ENCODE measurements around the gene IL10RA.
"Not testable (repeated sequence)": the region's sequence is repeated elsewhere in the genome, so short reads cannot be mapped to it uniquely, and the experiment has no call there.

Gene IL10RA

GRCh38 chr11:117985953-117986887 is at the start of gene IL10RA:
Gene IL10RA, plus strand, starts transcription at chr11:117986394. Its CDS starts 74 bp downstream, at chr11:117986468.
- peak; percentile 87 for DNase-seq

DNA sequence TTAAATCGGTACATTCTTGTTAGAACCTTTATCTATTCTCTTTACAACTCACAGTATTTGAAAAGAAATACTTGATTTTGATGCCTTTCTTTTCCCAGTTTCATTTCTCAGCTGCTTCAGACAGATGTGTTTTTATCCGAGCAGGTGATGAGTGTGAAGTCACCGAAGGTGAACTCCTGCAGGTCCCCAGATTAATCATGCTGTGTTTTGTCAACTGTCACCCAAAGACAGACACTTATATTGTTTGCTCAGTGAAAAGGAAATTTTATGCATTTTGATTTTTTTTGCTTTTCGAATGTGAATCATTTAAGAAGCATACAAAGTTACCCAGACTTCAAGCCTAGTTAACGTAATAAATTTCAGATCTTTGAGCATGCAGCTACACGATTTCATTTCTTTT is 49.2 kb upstream of the IL10RA start:
- no peak for DNase-seq

DNA sequence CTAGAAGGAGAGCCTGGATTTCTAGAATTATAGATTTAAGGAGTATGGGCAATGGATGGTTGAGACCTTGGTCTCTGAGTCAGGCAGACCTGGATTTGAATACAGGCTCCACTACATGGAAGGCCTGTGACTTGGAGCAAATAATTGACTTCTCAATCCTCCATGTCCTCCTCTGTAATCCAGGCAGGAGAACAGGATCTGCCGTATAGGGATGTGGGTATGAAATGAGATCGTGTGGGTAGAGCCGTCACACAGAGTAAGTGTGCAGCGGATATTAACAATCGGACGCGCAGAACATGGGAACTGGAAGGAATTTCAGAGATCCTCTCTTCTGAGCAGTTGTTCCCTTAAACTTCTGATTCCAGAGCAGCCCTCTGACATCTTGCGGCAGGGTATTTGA is 45.5 kb upstream of the IL10RA start:
- no peak for DNase-seq

GRCh38 chr11:117941163-117941707 is 45.0 kb upstream of the IL10RA start:
- no peak for DNase-seq

DNA sequence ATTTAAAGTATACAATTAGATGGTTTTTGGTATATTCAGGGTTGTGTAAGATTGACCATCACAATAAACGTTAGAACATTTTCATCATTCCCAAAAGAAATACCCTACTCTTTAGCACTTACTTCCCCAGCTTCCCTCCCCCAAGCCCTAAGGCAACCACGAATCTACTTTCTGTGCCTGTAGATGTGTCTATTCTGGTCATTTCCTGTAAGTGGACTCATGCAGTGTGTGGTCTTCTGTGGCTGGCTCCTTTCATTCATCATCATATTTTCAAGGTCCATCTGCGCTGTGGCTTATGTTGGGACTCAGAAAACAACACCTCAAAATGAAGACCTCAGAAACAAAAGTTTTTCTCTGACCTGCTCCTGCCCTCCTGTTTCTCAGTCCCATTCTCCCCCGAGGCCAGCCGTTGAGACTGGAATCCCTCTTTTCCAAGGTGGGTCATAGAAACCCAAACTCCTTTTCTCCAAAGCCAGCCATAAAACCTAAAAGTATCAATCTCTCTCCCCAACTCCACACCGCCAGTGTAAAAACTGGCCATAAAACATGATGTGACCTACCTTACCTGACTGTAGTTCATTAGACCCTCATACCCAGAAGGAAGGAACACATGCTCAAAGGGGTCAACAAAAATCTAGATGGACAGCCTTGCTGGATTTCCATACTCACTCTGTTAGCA is 44.1 kb upstream of the IL10RA start:
- DNase-seq = no peak

DNA sequence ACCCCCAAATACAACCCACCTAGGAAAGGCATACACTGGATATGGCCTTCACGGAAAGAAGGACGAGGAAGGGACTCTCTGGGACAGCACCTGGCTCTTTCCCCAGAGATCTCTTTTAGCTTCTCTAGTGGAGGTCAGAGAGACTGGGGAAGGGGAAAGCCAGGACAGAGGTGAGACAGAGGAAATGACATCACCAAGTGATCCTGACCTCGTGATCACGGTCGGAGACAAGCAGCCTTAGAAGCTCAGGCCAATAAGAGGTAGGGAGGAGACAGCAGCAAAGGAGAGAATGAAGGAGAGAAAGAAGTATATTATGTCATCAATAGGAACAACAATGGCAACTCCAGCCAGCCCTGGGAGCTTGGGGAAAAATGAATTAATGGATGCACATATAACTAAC is 41.6 kb upstream of the IL10RA start:
- DNase-seq = no peak

DNA sequence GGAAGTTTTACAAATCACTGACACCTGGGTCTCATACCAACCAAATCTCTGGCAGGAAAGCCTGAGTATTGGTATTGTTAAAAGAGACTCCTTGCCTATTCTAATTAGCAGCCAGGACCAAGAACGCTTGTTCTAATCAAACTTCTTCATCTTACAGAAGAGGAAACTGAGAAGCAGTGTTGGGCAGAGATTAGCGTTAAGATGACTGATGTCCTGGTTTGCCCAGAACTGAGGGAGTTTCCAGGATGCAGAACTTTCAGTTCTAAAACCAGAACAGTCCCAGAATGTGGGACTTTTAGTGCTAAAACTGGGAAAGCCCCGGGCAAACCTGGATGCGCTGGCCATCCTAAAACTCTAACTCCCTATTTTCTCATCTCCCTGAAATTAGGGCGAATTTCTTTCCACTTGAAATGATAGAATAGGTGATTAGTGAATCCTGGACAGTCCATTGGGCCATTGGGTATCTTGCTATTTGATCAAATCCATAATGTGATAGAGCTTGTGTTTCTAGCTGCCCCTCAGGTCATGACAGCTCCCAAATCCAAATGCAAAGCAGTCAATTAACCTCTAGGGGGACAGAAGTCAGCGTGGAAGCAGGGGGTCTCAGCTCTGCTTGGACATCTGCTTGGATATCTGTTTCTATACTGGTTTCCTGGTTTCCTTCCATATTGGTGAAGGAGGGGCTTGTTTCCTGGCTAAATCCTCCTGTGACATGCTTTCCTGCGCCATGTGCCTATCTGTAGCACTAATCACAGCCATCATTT is 41.0 kb upstream of the IL10RA start:
- no peak for DNase-seq

GRCh38 chr11:117946156-117946841 is 39.9 kb upstream of the IL10RA start:
- no peak for DNase-seq

DNA sequence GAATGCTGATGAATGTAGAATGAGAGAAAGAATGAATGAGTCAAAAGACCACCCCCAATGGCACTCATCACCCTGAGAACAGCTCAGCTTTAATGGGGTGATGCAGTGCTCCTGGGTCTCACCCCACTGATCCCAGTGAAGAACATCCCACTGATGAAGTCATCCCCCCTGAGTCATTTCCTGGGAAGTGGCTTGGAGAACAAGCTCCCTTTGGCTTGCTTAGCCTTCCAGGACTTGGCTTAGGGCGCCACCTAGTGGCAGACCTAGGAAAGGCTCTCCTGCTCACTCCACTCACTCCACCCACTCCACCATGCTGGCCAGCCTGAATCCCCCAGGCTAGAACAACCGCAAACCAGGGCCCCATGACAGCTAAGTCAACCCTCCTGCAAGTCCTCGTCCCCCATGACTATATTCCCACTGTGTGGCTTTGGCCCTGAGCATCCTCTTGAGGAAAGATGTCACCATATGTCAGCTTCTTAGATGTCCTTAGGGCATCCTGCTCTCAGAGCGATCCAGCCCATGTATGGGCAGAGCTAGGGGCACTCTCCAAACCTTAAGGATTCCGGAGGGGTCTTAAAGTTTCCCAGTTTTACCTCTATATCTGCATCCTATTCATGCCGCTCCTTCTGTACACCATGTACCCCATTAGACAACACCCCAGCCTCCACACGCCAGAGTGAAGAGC is 39.2 kb upstream of the IL10RA start:
- DNase-seq = peak; percentile 81

GRCh38 chr11:117947751-117948150 is 38.4 kb upstream of the IL10RA start:
- not testable (repeated sequence) for DNase-seq

GRCh38 chr11:117948466-117948865 is 37.7 kb upstream of the IL10RA start:
- not testable (repeated sequence) for DNase-seq

DNA sequence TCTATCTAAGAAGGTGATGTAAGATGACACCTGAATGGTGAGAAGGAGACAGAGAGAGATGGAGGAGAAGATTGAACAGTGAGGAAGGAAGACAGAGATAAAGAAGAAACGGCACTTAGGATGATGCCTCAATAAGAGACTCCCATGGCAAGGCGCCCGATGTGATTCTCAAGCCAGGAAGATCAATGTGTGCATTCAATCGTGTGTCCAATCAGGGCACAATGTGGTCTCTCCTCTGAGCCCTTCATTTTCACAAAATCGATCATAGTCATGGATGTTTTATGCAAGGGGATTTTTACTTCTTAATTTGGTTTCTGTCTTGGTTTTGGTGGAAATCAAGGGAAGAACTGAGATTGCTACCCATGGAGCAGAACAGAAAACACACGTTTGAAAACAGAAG is 37.1 kb upstream of the IL10RA start:
- no peak for DNase-seq

- peak; percentile 81 for DNase-seq
These were observed 35.9 kb upstream of the IL10RA start for GRCh38 chr11:117950301-117950700.

GRCh38 chr11:117950993-117951961 is 34.9 kb upstream of the IL10RA start:
- DNase-seq = peak; percentile 45

- DNase-seq = peak; percentile 67
These were observed 33.0 kb upstream of the IL10RA start for GRCh38 chr11:117953024-117953671.

DNA sequence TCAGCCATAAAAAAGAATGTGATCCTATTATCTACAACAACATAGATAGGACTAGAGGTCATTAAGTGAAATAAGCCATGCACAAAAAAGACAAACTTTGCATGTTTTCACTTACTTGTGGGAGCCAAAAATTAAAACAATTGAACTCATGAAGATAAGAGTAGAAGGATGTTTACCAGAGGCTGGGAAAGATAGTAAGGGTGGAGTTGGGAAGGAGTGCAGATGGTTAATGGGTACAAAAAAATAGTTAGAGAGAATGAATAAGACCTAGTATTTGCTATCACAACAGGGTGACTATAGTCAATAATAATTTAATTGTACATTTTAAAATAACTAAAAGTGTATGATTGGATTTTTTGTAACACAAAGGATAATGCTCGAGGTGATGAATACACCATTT is 27.2 kb upstream of the IL10RA start:
- DNase-seq = no peak

DNA sequence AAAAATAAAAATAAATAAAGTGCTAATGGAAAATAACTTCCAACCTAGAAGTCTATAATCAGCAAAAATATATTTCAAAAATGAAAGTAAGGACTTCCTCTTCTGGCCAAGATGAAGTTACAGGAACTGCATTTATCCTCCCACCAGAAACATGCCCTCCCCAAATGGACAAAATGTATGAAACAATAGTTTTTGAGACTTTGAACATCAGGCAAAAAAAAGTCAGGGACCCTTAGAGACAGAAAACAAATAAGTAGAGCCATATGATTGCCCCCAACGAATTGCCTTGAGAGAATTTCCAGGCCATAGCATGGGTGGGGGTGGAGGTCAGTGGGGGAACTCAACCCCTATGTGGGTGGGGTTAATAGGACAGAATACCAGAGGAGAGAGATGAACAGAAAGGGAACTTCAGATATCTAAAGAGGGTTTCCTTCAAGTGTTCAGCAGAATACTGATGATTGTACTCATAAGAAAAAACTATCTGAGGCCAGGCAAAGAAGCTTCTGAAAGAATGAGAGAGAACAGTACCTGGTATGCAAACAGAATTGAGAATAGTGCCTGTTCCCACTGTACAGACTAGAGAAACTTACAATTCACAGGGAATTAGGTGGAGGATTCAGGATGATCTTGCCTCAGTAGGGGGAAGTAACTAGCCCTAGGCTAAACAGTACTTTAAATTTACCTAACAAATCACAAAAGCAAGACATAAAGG is 26.6 kb upstream of the IL10RA start:
- no peak for DNase-seq

DNA sequence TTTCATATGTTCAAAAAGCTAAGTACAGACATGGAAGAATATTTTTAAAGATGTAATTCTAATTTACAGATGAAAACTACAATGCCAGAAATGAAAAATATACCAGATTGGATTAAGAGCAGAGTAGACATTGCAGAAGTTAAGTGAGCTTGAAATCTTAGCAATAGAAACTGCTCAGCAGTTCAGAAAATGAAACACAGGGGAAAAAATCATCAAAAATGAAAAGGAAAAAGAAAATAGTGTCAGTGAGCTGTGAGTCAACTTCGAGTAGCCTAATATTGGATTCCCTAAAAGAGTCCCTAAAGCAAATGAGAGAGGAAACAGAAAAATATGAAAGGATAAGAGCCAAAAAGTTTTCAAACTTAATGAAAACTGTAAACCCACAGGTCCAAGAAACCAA is 25.8 kb upstream of the IL10RA start:
- no peak for DNase-seq

DNA sequence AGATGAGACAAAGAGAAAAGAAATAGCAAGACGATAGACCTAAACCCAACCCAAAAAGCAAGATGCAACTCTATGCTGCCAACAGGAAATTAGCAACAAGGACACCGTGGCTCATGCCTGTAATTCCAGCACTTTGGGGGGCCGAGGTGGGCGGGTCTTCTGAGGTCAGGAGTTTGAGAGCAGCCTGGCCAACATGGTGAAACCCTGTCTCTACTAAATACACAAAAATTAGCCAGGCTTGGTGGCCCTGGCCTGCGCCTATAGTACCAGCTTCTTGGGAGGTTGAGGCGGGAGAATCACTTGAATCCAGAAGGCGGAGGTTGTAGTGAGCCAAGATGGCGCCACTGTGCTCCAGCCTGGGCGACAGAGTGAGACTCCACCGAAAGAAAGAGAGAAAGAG is 24.3 kb upstream of the IL10RA start:
- no peak for DNase-seq
